DMS114 treated with DMSO at 0.1 percent for 48 hours (cell line): ENCODE data around the gene MPIG6B.

Experiments
- DNase-seq: peaks from one replicate; lab custom pipeline; 2025; ENCODE audit not compliant: unreplicated experiment; lab: John Stamatoyannopoulos, UW

The MPIG6B gene

DNA sequence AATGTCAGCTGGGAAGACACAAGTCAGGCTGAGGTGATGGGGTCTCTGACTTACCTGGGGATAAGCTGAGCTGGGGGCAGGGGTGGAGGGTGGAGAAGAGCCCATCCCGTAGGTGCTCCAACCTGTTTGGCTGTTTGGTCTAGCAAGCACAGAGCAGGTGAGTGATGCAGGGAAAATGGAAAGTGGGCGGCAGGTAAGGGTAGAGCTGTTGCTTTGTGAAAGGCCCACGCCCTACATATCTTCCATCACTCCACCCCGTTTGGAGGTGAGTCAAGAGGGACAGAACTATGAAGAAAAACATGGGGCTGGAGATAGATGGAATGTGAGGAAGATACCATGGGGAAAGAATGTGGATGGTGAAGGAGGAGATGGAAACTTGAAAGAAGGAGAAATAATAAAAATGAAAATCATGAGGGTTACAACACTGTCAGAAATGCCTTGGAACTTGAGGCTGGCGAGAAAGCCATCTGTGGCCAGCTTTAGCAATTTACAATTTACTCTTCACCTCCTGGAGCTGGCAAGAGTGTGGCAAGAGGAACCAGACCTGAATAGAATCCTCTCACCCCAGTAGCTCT lies 2.9 kb upstream of the MPIG6B start:
- DNase-seq: no peak

DNA sequence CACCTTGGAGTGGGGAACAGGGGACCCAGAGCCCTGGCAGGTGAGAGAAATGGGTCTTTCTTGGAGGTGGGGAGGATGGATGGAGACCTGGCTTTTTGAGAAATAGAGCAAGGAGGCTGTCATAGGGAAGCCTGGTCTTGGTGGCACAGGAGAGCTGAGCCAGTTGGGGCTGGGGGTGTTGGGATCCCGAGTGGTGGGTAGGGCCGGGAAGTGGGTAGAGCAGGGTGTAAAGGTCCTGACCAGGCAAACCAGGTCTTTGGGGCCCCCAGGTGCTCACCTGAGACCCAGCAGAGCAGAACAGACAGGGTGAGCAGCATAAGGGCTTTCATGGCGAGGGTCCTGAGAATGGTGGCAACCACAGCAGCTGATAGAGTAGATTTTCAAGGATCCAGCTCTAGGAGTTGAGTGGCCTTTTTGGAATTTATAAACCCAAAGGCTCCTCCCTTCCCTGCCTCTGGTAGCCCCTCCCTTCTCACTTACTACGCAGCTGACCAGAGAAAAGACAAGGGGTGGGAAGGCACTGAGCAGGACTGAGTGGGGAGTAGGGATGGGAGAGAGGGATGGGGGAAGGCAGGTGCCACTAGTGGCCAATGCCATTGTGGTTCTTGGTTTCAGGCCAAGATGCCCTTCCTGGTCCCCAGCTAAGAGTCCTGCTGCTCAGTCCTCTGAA lies 1.7 kb upstream of the MPIG6B start, which contains the start of gene LY6G6C:
Gene LY6G6C (minus strand): TSS at position 396 of the 670 bp plus-strand sequence. CDS start 67 bp downstream, at position 329.
- DNase-seq: no peak

DNA sequence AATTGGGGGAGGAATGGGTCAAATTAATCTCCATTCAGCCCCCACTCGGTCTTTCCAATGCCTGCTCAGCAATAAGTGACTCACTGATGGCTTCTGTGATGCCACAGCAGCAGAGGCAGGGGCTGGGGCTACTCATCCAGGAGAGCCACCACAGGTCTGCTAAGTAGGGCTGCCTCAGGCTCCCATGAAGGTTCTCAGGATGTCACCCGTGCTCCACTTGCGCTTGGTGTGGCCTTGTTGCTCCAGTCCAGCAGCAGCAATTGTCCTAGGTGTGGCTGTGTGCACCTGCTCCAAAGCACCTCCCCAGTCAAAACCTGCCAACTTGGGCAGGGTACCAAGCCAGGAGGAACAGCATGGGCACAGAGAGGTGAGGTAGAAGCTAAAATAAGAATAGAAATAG lies 1.0 kb upstream of the MPIG6B start:
- DNase-seq: no peak

- no peak for DNase-seq
Observed at GRCh38 chr6:31723980-31724691, 963 bp downstream of the MPIG6B start.

- DNase-seq: no peak
Observed at GRCh38 chr6:31725502-31726350, 2.6 kb downstream of the MPIG6B start.

GRCh38 chr6:31727034-31727716 lies 4.0 kb downstream of the MPIG6B start:
- no peak for DNase-seq

- DNase-seq: no peak
Observed at GRCh38 chr6:31727717-31728671, 4.8 kb downstream of the MPIG6B start.

DNA sequence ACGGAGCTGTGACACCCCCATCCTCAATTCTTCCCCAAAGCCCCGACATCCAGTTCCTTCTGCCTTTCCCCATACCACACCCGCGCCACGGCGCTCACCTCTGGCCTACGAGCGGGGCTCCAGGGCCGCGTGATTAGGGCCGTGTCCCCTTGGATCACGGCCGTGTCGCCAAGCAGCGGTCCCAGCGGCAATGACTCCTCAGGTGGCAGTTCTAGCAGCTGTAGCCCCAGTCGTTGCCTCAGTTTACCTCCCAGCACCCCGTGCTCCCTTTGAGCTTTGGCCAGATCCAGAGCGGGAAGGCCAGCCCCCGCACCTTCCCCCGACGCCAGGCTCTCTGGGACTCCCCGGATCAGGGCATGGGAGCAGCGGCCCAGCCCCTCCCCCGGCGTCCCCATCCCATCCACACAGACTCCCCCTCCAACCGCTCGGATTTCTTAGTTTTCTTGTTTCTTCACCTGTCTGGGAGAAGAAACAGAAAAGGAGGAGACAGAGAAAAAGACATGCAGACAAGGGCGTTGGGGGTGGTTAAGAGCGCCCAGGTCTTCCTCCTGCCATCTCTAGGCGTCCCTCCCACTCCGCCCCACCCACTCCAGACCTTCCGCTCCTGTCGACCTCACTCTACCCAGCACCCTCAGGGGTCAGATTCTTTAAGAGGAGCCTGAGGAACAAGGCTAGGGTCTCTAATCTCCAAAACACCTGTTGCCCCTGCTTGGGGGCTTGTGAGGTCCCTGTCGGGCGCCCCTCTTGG lies 5.8 kb downstream of the MPIG6B start, which contains the start of gene DDAH2:
Gene DDAH2 (minus strand): TSS at position 533 of the 748 bp plus-strand sequence. CDS start 138 bp downstream, at position 395.
- no peak for DNase-seq

GRCh38 chr6:31729515-31729978 lies 6.4 kb downstream of the MPIG6B start:
- peak; percentile 91 for DNase-seq

DNA sequence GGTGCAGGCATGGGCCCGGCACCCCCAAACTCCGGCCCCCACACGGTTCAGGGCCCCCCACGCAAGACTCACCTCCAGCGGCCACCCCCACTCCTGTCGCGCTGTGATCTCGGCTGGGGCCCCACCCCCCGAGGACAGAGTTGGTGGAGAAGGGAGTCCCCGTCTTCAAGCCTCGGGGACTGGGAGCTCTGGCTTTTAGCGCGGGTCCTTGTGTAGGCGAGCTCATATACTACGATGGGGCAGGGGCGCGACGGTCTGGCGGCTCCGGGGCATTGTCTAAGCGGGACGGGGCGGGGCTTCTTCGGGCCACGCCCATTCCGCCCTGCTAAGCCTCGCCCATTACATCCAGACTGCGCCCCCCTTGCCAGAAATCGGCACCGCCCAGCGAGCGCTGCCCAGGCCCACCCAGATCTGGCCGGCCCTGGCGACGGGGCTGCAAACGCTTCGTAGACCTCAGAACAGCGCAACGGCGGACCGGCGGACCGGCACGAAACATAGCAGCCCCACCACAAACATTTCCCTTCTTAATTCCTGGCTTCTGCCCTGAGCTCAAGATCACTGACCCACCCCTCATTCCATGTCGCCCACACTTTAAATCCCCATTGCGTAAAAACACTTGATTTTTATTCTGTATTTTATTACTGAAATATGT lies 6.9 kb downstream of the MPIG6B start:
- peak; percentile 89 for DNase-seq

- DNase-seq: no peak
Observed at GRCh38 chr6:31730631-31731086, 7.5 kb downstream of the MPIG6B start.

GRCh38 chr6:31732029-31732428 lies 8.9 kb downstream of the MPIG6B start:
- DNase-seq: no peak

DNA sequence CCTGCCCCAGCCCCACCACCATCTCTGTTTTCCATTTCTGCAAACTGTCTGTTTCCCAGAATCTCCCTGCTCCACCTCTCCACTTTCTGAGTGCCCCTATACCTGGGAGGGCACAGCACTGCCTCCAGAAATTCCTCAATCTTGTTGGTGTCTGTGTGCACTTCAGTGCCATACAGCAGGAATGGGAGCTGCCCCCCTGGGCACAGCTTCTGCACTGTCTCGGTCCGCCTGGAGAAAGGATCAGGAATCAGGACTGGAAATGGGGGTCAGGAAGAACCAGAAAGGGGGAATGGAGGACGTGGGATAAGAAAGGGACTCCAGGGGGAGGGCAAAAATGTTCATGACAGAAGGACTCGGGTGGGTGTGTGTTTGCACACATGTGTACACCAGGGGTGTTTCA lies 10.6 kb downstream of the MPIG6B start:
- no peak for DNase-seq

GRCh38 chr6:31734247-31734820 lies 11.2 kb downstream of the MPIG6B start:
- DNase-seq: no peak

DNA sequence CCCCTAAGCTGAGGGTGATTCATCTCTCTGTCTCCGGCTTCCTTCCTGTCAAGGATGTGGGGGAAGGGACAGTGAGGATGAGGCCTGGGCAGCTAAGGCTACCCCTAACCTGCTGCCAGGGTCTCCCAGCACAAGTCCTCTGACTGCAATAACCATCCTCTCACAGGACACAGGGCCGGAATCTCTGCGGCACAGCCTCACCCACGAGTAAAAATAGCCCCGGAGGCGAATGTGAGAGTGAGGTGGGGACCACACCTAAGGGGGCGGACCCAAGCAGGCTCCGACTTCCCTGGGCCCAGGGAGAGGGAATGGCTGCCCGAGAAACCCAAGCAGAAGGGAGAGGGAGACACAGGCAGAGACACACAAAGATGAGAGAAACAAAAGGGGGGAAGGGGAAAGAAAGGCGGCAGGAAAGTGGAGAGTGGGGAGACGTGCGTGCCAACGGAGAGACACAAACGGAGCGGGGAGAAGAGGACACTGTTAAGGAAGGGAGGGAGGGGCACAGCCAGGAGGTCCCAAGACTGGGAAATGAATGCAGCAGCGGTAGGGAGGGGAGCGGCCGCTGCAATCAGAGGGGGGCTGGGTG lies 11.7 kb downstream of the MPIG6B start:
- no peak for DNase-seq

DNA sequence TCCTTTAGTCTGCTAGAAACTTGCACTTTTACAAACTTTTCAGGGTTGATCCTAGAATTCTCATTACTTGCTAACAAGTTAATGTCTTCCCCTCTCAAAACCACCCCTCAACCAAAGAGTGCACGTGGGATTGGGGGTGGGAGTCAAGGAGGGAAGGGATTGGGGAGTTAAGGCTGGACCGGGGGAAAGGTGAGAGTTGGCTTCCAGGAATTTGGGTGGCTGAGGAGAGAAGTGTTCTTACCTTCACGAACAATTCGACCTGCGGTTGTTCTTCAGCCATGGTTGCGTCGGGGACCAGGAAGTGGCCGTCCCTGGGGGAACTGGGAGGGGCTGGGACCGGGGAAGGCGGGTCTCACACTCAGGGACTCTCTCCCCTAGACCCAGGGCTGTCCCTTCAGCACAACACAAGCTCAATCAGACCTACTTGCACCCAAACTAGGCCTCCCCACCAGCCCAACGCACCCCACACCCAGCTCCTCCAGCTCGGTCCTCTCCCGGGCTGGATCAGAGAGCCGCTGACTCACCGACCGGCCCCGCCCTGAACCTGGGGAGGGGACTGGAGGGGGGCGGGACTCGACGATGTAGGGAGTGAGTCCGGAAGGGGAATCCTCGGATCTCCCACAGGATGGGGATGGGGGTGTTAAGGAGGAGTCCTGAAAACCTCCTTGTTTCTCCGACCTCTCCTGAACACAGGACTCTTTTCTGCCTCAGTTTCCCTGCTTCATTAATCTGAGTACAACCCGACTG lies 13.0 kb downstream of the MPIG6B start, which contains the start of gene CLIC1:
Gene CLIC1 (minus strand): TSS at position 510 of the 747 bp plus-strand sequence. CDS start 230 bp downstream, at position 280.
- DNase-seq: peak; percentile 83
